ENCODE measurements around the gene SPTBN4.

Gene SPTBN4

GRCh38 chr19:40605216-40605971 is 138.6 kb downstream of the SPTBN4 start:
- DNase-seq: peak; percentile 68 to 74 (median 74)

- no peak for DNase-seq
Measured at GRCh38 chr19:40607311-40608239, 140.8 kb downstream of the SPTBN4 start.

GRCh38 chr19:40608240-40608621 is 141.4 kb downstream of the SPTBN4 start:
- no peak for DNase-seq

- DNase-seq: no peak
Measured at GRCh38 chr19:40608957-40609356, 142.2 kb downstream of the SPTBN4 start.

- peak in 2 of 3 experiments; percentile 72 to 76 for DNase-seq
Measured at GRCh38 chr19:40609561-40610395, 143.0 kb downstream of the SPTBN4 start.

GRCh38 chr19:40610396-40611064 is 143.7 kb downstream of the SPTBN4 start:
- peak in 2 of 3 experiments; percentile 73 to 75 for DNase-seq

- peak in 2 of 3 experiments; percentile 44 to 46 for DNase-seq
Measured at GRCh38 chr19:40611096-40611495, 144.3 kb downstream of the SPTBN4 start.

GRCh38 chr19:40611900-40612698 is 145.3 kb downstream of the SPTBN4 start:
- DNase-seq: no peak

- DNase-seq: peak in 2 of 3 experiments; percentile 2 to 79
Measured at GRCh38 chr19:40612831-40613689, 146.3 kb downstream of the SPTBN4 start.

GRCh38 chr19:40613690-40614621 is 147.2 kb downstream of the SPTBN4 start:
- DNase-seq: peak in 1 of 3 experiments; percentile 86

GRCh38 chr19:40614622-40615411 is 148.0 kb downstream of the SPTBN4 start:
- peak in 1 of 3 experiments; percentile 82 for DNase-seq

GRCh38 chr19:40616178-40616577 is 149.4 kb downstream of the SPTBN4 start:
- DNase-seq: no peak

- DNase-seq: no peak
Measured at GRCh38 chr19:40616941-40617340, 150.1 kb downstream of the SPTBN4 start.

- DNase-seq: no peak
Measured at GRCh38 chr19:40617961-40618360, 151.2 kb downstream of the SPTBN4 start.

- DNase-seq: no peak
Measured at GRCh38 chr19:40619333-40620160, 152.7 kb downstream of the SPTBN4 start.

GRCh38 chr19:40620161-40620485 is 153.3 kb downstream of the SPTBN4 start:
- DNase-seq: no peak

GRCh38 chr19:40621283-40621682 is 154.5 kb downstream of the SPTBN4 start:
- no peak for DNase-seq

Data from NCI-H1417 (cell line).